ACHN (cell line): ENCODE results near the gene SAP30BP.
A peak's percentile ranks its signal among the peaks of the same experiment; 100 is the strongest.

Source experiments
- DNase-seq: peaks from one replicate; pipeline ENCODE4 v3.0.0-alpha.2; 2015
- in situ Hi-C: cut with HindIII; loops from 2 replicates; pipeline ENCODE4 v1.10.0; 2017; ENCODE audit warnings: low sequenced_read_pairs, low pct_ligation_motif_present, low pct_unique_long_range_greater_than_20kb

The SAP30BP gene

GRCh38 chr17:75666959-75667790 is at the start of gene SAP30BP, which contains the start of gene RECQL5:
TSS of gene SAP30BP (plus strand) at chr17:75667338. CDS start at chr17:75667373, 35 bp downstream.
TSS of gene RECQL5 (minus strand) at chr17:75667154. CDS start at chr17:75666557, 597 bp downstream.
- in situ Hi-C loops: no loop called here
- peak; percentile 99 for DNase-seq

GRCh38 chr17:75617675-75618074 is 49.5 kb upstream of the SAP30BP start:
- in situ Hi-C loops: no loop called here
- DNase-seq: no peak

GRCh38 chr17:75619506-75620431 is 47.4 kb upstream of the SAP30BP start:
- DNase-seq: peak; percentile 58
- in situ Hi-C loops: no loop called here

GRCh38 chr17:75621489-75621888 is 45.6 kb upstream of the SAP30BP start:
- DNase-seq: no peak
- in situ Hi-C loops: no loop called here

GRCh38 chr17:75622076-75622475 is 45.1 kb upstream of the SAP30BP start:
- in situ Hi-C loops: no loop called here
- no peak for DNase-seq

- in situ Hi-C loops: no loop called here
- no peak for DNase-seq
Observed at GRCh38 chr17:75622771-75623273, 44.3 kb upstream of the SAP30BP start.

GRCh38 chr17:75623386-75623785 is 43.8 kb upstream of the SAP30BP start:
- in situ Hi-C loops: no loop called here
- no peak for DNase-seq

- in situ Hi-C loops: no loop called here
- no peak for DNase-seq
Observed at GRCh38 chr17:75624021-75624420, 43.1 kb upstream of the SAP30BP start.

GRCh38 chr17:75624714-75625345 is 42.3 kb upstream of the SAP30BP start:
- DNase-seq: no peak
- in situ Hi-C loops: no loop called here

GRCh38 chr17:75625813-75626486 is 41.2 kb upstream of the SAP30BP start:
- peak; percentile 50 for DNase-seq
- in situ Hi-C loops: no loop called here

GRCh38 chr17:75626496-75627038 is 40.6 kb upstream of the SAP30BP start:
- in situ Hi-C loops: no loop called here
- DNase-seq: no peak

GRCh38 chr17:75627094-75627493 is 40.0 kb upstream of the SAP30BP start:
- in situ Hi-C loops: no loop called here

GRCh38 chr17:75628425-75628824 is 38.7 kb upstream of the SAP30BP start:
- DNase-seq: no peak
- in situ Hi-C loops: no loop called here

More at GRCh38 chr17:75627094-75627493, 40.0 kb upstream of the SAP30BP start:
- DNase-seq: no peak

GRCh38 chr17:75629157-75629556 is 38.0 kb upstream of the SAP30BP start:
- DNase-seq: no peak
- in situ Hi-C loops: no loop called here

GRCh38 chr17:75630071-75630917 is 36.8 kb upstream of the SAP30BP start:
- DNase-seq: no peak
- in situ Hi-C loops: no loop called here

- in situ Hi-C loops: no loop called here
- no peak for DNase-seq
Observed at GRCh38 chr17:75631353-75631752, 35.8 kb upstream of the SAP30BP start.

GRCh38 chr17:75632428-75632827 is 34.7 kb upstream of the SAP30BP start:
- in situ Hi-C loops: no loop called here

More at GRCh38 chr17:75632428-75632827, 34.7 kb upstream of the SAP30BP start:
- no peak for DNase-seq
